ENCODE measurements around the gene CCL3.
"Not testable (repeated sequence)": the region's sequence is repeated elsewhere in the genome, so short reads cannot be mapped to it uniquely, and the experiment has no call there.

- not testable (repeated sequence) for TF ChIP-seq CTCF (optimal IDR thresholded peaks at IDR 0.05 in 1 of 3, IDR thresholded peaks at IDR 0.05 in 1 of 3, conservative IDR thresholded peaks at IDR 0.05 in 1 of 3; ENCODE audit: extremely low read depth in 1 of 3, insufficient read depth in 2 of 3, low read length in 3 of 3); EZH2 (IDR thresholded peaks at IDR 0.05; ENCODE audit: low read length)
These were observed 2.5 kb downstream of the CCL3 start for GRCh38 chr17:36087471-36087870.

All from keratinocyte (primary cell).